ENCODE results near the gene CADM3. TPM values are rescaled to one million over a fixed set of nuclear protein-coding genes. Genes with fewer than 3 reads are reported as not detected.

The CADM3 gene
- total RNA-seq, 1 donor from 2014 or later = 0.76 TPM

DNA sequence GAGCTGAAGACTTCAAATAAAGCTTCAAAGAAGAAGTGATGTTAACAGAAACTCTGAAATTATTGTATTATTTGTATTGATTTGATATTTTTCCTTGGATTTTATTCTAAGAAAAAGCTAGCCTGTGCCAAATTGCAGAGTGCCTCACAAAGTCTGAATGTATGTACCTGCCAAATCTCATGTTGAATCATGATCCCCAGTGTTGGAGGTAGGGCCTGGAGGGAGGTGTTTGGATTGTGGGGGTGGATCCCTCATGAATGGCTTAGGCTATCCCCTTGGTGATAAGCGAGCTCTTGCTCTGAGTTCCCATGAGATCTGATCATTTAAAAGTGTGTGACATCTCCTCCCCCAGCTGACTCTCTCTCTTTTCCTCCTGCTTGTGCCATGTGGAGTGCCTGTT is 76.9 kb downstream of the CADM3 start:
- DNase-seq (ENCODE audit: extremely low read depth, low read depth, low spot score) = no peak

DNA sequence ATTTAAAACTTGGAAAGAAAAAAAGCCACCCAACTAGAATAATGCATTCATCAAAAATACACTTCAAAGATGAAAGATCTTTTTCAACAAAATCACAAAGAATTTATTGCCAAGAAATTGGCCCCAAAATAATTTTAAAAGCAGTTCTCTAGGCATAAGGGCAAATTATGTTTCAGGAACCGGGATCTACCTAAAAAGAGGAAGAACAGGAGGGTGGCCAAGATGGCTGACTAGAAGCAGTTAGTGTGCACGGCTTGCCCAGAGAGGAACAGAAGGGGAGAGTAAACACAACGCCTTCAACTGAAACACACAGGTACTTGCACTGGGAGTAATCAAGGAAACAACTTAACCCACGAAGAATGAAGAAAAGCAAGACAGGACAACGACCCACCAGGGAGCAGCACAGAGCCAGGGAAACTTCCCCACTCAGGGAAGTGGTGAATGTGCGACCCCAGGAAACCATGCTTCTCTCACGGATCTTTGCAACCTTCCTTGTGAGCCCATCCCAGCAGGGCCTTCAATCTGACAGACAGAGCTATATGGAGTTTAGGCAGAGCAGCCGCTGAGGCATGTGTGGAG is 79.3 kb downstream of the CADM3 start:
- DNase-seq (ENCODE audit: extremely low read depth, low read depth, low spot score) = peak; percentile 14

Other genes with a start within 250 kb of the CADM3 start
- not detected in 2 replicates for gene PYHIN1, start 240.1 kb upstream of the CADM3 start, total RNA-seq
- gene IFI16, start 161.7 kb upstream of the CADM3 start, total RNA-seq = 174 and 180 TPM in 2 replicates
- not detected in 2 replicates for gene AIM2, start 94.8 kb upstream of the CADM3 start, total RNA-seq
- 0.06 TPM in 1 of 2 replicates, not detected in the other for gene ACKR1, start 33.3 kb downstream of the CADM3 start, total RNA-seq
- not detected in 2 replicates for gene FCER1A, start 130.7 kb downstream of the CADM3 start, total RNA-seq

All from glomerular endothelial cell (primary cell).